HuH-7.5 (cell line): ENCODE data around the gene BCL6B.
A peak's percentile ranks its signal among the peaks of the same experiment; 100 is the strongest.
"Not testable (repeated sequence)": the region's sequence is repeated elsewhere in the genome, so short reads cannot be mapped to it uniquely, and the experiment has no call there.

Experiments used
- DNase-seq: peaks from one replicate; pipeline ENCODE4 v3.0.0; 2011; ENCODE audit warnings: low spot score

Gene BCL6B, protein sequence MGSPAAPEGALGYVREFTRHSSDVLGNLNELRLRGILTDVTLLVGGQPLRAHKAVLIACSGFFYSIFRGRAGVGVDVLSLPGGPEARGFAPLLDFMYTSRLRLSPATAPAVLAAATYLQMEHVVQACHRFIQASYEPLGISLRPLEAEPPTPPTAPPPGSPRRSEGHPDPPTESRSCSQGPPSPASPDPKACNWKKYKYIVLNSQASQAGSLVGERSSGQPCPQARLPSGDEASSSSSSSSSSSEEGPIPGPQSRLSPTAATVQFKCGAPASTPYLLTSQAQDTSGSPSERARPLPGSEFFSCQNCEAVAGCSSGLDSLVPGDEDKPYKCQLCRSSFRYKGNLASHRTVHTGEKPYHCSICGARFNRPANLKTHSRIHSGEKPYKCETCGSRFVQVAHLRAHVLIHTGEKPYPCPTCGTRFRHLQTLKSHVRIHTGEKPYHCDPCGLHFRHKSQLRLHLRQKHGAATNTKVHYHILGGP

DNA sequence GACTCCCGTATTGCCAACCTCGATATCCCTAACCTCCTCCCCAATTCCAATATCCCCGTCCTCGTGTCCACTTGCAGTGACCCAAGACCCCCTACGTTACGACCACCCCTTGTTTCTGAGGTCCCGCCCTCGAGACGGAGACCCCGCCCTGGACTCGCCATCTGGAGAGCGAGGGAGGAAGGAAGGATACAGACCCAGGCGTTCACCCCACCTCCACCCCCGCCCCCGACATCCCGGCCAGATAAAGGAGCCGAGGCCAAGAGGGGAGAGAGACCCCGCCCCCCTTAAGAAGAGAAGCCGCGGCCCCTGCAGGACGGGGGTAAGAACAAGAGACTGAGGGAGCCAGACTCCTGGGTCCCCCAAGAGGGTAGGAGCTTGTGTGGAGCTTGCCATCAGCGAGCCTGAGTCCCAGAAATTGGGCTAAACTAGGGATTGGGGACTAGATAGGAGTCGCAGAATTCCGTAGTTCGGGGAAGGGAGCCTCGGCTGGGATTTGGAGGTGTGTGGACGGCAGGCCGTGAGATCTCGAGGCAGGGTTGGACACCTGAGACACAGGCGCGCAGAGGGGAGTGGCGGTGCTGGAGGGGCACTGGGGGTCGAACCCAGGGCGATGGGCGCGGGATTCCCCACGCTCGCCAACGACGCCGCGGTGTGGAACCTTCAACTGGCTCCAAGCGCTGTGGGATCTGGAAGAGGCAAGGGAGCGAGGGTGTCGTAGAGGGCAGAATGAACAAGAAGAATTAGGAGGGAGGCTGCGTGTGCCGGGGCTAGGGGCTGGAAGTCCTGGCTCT lies at the start of gene BCL6B:
BCL6B (plus strand) TSS at position 270 of the 791 bp plus-strand sequence. CDS start 622 bp downstream, outside the sequence.
- DNase-seq, result no peak

DNA sequence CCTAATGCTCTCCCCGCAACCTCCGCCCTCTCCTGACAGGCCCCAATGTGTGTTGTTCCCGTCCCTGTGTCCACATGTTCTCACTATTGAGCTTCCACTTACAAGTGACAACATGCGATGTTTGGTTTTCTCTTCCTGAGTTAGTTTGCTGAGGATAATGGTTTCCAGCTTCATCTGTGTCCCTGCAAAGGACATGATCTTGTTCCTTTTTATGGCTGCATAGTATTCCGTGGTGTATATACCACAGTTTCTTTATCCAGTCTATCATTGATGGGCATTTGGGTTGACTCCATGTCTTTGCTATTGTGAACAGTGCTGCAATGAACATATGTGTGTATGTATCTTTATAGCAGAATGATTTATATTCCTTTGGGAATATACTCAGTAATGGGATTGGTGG lies 43.4 kb upstream of the BCL6B start:
- not testable (repeated sequence) for DNase-seq

DNA sequence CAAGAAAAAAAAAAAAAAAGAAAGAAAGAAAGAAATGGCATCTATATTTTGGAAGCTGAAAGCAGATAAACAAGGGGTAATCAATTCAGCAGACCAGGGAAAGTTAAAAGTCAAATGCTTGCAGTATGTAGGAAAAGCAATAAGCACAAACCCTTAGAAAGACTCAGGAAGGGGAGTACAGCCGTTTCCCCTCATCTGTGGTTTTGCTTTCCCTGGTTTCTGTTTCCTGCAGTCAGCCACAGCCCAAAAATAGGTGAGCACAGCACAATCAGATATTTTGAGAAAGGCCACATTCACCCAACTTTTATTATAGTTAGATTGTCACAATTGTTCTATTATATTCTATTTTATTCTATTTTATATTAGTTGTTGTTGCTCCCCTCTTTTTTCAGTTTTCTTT lies 41.4 kb upstream of the BCL6B start:
- DNase-seq, result no peak

DNA sequence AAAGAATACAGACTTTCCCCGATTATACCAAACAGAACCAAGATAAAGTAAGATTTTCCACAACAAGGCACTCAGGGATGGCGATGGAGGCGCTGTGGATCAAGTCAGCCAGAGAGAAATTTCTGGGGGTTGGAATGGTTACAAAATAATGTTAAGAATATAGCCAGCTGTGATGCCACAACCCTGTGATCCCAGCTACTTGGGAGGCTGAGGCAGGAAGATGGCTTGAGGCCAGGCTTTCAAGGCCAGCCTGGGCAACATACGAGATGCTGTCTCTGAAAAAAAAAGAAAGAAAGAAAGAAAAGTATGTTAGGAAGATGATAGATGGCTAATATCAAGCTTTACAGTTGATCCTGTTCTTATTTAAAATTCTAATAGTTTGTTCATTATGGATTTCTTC lies 37.6 kb upstream of the BCL6B start:
- DNase-seq, result no peak

DNA sequence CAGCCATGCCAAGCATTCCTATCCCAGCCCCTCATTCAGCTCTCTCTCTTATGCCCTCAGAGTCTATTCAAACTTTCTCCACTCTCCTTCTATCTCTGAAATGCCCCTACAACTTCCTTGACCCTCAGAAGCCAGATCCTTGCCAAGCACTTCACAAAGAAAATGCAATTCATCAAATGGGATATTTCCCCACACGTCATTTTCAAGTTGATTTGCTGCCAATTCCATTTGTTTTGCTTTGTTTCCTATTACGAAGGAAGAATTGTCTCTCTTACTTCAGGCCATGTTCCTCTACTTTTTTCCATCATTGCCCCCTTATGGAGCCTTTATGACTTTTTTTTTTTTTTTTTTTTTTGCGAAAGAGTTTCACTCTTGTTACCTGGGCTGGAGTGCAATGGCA lies 36.2 kb upstream of the BCL6B start:
- DNase-seq, result no peak

DNA sequence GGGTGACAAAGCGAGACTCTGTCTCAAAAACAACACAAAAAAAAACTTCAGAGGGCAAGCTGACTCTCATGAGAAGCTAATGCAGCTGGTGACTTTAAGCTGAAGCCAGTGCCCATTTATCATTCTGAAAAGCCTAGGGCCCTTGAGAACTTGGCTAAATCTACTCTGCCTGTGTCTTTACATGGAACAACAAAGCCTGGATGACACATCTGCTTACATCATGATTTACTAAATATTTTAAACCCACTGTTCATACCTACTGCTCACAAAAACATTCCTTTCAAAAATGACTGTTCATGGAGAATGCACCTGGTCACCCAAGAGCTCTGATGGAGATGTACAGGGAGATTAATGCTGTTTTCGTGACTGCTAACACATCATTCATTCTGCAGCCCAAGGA lies 33.1 kb upstream of the BCL6B start:
- DNase-seq, result no peak

DNA sequence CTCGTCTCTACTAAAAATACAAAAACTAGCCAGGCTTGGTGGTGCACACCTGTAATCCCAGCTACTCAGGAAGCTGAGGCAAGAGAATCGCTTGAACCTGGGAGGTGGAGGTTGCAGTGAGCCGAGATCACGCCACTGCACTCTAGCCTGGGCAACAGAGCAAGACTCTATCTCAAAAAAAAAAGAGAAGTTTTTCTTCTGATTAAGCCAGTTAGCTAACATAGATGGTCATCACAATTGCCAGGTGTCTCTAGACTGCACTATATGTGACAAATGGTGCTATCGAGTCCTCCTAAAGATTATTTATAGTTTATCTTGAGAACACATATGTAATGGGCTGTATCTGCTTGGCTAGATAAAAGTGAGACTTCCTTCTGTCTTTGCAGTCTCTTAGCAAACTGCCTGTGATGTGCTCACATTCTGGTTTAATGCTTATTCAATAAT lies 29.2 kb upstream of the BCL6B start:
- not testable (repeated sequence) for DNase-seq

DNA sequence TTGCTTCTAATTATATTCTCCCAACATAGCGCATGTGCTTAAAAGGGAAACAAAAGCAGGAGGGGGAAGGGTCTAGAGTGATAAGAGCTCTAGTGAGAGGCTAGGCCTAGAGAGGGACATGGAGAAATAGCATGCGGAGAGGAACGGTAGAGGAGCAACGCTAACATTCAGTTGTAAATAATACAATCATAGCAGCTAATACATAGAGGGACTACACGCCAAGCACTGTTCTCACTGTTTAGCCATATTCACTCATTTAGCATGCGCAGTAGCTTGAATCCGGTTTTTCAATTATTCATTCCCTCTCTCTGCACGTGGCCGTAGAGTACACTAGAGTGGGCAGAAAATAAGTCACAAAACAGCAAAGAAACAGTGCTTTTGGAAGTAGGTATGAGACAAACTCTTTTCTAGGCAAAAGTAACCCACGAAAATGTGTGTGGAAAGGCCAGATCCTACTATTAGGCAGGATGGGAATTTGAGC lies 28.7 kb upstream of the BCL6B start:
- no peak for DNase-seq

DNA sequence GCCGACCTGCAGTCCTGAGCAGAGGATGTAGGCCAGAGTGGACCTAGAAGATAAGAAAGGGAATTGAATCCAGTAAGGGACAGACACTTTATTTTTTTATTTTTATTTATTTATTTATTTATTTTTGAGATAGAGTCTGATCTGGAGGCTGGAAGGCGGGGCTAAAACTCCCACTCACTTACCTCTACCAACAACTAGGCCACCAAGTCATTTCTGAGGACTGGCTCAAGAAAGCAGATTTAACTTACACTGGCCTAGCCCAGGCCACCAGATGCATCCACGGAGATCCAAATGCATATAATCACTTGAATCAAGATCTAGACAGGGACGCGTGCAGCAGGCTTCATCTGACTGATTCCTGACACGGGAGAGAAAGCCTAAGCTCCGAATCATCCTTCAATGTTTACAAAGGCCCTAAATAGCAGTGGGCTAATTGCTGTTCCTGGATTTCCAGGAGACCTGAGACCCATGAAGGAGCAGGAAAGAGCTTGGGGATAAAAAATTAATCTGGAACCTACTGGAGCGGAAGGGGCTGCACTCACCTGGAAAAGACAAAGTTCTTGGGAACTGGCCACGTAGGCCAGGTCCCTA lies 28.1 kb upstream of the BCL6B start:
- DNase-seq, result no peak

DNA sequence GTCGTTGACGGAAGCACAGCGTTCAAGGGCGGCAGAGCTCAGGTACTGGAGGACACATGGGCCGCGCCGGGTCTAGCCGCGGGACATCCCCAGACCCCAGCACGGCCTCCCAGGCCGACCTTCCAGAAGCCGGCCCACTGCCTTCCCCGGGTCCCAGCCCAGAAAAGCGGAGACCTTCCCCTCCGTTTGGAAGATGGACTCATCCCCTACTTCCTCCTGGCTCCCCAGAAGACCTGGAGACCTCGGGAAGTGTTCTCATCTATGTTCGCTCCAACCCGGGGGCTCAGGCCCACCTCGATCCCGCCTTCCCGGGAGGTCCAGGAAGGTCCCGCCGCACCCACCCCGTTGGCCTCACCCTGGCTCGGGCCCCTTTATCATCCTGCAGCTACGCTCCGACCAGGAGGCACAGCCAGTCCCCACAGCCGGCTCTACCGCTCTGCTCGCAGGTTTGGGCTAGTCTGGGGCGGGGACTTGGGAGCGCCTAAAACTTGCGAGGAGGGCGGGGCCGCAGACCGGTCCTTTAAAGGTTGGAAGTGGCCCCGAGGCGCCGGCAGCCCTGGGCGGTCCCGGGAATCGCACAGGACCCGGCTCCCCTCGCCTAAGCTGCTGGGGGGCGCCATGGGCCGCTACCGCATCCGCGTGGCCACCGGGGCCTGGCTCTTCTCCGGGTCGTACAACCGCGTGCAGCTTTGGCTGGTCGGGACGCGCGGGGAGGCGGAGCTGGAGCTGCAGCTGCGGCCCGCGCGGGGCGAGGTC lies 27.2 kb upstream of the BCL6B start, which contains the start of gene ALOX12:
ALOX12 (plus strand) TSS at position 550 of the 756 bp plus-strand sequence; CDS start at position 619, 69 bp downstream.
- DNase-seq, result no peak

DNA sequence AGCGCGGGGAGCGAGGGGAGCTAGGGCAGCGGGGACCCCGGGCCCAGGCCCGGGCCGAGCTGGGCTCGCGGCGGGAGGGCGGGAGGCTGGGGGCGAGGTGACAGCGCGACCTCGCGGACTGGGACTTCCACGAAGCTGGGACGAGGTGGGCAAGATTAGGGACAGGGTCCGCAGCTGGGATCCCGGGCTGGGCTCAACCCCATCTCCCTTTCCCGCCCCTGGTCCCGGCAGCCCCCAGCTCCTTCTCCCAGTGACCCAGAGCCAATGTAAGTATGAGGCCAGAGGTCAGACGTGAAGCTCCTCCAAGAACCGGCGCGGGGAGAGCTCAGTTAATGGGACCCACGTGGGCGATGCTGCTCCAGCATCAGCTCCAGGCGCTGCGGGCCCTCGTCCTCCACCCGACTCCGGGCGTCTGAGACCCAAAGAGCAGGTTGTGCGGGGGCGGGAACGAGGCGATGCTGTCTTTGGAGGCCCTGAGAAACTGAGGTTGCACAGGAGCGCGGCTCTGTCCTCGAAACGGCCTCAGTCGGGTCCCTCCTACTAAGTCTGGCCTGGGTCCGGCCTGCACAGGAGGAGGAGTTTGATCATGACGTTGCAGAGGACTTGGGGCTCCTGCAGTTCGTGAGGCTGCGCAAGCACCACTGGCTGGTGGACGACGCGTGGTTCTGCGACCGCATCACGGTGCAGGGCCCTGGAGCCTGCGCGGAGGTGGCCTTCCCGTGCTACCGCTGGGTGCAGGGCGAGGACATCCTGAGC lies 26.4 kb upstream of the BCL6B start:
- DNase-seq, result no peak

DNA sequence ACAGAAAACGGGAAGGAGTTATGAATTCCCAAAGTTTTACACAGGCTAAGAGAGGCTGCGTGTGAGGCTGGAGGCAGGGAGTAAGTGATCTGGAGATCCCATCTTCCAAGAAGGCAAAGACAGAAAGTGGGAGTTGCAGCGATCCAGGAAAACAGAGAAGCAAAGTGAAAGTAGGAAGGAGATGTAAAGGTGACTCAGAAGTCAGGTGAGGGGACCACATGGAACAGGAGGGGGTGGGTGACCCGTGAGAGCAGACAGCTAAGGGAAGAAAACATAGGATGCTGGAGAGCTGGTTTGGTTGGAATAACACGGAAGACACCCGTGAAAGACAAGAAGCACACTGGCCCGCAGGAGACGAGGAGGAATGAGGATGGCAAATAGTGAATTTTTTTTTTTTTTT lies 25.7 kb upstream of the BCL6B start:
- no peak for DNase-seq

DNA sequence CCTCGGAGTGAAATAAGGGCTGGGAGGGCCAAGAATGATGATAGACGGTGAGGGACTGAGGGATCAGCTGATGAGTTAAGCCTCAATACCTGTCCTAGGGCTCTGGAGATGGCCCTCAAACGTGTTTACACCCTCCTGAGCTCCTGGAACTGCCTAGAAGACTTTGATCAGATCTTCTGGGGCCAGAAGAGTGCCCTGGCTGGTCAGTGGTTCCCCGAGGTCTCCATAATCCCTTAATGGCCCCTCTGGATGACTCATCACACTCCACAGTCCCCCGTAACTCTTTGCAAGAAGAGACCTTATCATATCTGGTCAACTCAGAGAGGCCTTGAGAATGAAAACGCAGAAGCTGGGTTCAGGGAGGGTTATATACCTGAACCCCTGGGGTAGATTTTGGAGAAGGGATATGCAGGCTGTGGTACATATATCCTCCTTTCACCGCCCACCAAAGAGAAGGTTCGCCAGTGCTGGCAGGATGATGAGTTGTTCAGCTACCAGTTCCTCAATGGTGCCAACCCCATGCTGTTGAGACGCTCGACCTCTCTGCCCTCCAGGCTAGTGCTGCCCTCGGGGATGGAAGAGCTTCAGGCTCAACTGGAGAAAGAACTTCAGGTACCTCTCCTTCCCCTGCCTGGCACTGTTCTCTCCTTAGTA lies 23.9 kb upstream of the BCL6B start:
- DNase-seq, result no peak

DNA sequence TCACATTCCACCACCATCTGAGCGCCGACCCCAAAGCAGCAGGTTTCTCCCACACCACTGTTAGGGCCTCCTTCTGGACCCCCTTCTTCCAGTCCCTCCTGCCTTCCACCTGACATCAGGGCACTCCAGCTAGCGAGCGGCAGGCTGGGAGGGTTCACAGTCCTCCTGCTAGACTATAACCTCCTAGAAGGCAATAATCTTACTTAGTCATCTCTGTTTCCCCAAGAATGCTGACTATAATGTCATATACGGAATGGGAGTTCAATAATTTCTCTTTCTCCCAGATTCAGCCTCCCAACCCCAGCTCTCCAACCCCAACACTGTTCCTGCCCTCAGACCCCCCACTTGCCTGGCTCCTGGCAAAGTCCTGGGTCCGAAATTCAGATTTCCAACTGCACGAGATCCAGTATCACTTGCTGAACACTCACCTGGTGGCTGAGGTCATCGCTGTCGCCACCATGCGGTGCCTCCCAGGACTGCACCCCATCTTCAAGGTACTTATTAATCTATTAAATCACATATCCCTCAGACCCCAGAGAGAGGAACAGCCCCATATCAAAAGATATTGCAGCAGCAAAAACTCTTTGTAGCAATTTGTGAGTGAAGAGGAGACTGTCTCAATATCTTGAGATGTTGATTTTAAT lies 21.4 kb upstream of the BCL6B start:
- DNase-seq, result no peak

DNA sequence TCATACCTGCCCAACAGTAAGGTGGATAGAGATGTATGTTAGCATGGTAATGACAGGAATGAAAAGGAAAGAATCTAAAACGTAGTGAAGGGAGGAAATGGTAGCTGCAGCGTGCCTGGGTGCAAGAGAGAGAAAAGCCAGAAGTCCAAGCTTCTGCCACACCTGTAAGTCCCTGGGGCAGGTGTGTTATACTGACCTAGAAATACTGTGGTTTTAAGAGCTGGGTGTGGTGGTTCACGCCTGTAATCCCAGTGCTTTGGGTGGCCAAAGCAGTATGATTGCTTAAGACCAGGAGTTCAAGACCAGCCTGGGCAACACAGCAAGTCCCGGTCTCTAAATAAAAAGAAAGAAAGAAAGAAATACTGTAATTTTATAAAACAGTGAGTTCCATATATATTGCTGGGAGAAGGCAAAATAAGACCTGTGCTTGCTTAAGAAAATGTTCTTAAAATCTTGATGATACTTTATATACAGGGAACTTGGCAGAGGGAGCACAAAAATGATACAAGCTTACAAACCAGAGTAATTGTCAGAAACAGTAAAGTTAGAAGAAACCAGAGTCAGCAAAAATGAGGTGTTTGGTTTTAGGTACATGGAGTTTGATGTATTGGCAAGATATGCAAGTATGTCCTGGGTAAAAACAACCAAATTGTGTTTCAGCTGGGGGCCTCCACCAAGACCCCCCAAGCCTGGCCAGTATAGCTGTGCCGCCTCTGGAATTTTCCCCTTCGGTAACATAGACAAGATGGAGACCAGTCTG lies 20.4 kb upstream of the BCL6B start:
- DNase-seq, result no peak

DNA sequence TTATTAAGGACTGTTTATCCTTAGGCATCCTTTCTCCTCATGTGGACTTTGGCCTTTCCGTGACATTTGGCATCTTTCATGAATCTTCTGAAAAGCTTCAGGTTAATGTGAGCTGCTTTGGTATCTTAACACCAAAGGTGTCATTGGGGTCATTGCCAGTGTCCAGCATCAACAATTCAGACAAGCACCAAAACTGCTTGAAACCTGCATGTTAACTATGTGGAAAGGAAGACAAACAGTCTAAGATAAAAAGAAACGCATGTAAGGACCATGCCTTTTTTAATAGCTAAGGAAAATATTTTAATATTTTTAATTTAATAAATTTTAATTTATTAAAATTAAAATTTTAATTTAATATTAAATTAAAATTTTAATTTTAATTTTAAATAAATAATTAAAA lies 19.1 kb upstream of the BCL6B start:
- DNase-seq, result no peak

DNA sequence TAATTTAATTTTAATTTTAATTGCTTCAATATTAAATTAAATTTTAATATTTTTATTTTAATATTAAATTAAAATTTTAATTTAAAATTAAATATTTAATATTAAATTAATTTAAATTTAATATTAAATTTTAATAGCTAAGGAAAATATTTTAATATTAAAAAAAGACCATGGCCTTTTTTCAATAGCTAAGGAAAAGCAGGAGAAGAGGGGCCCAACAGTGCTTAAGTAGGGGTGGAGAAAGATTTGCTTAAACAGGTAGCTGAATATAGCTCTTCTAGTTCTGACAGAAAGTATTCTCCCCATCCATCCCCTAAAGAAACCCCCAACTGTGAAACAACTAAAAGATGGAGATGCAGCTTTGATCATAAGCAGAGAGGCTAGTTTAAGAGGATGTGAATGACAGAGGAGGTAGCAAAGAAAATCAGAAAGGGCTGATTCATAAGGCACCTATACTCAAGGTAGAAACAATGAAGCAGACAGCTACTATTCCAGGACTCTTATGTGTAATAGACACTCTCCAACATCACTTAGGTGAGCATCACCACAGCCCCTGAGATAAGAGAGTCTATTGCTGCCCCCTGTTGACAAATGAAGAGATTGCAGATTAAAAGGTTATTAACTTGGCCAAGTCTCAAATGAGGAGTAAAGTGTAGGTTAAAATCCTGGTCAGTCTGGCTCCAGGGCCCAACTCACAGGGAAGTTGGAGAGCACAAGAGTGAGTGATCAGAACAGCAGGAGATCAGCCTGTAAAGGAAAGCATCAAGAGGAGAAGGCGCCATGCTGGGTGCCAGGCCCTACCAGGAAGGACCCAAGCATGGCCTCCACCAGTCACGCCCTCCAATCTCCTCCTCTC lies 18.2 kb upstream of the BCL6B start:
- peak; percentile 73 for DNase-seq

DNA sequence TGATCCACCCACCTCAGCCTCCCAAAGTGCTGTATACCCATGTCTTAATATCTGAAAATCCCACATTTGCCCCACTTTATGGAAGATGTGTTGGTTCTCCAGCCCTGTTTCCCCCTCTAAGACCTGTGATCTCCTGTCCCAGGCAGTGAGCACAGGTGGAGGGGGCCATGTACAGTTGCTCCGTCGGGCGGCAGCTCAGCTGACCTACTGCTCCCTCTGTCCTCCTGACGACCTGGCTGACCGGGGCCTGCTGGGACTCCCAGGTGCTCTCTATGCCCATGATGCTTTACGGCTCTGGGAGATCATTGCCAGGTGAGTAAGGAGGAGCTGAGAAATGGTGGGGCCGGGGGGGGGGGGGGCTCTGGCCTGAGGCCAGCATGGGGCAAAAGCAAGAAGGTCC lies 17.1 kb upstream of the BCL6B start:
- DNase-seq, result no peak
